Fibroblast of lung (primary cell): ENCODE measurements around the gene PCBP3.

Source experiments
- EZH2 ChIP-seq: IDR thresholded peaks from 2 replicates; pipeline ENCODE4 v1.5.1; 2012; ENCODE audit warnings: low read length, control low read depth, mild to moderate bottlenecking; ENCODE audit errors: missing control alignments
- TF ChIP-seq, protein P1 (sequence below), 2 donors: IDR thresholded peaks in 1 of 2; conservative IDR thresholded peaks in 1 of 2; 1 replicate in 1 of 2; 2 replicates in 1 of 2; pipeline ENCODE4 v1.5.1; 2011 to 2012; ENCODE audit warnings: low read length in 2 of 2, control low read depth in 1 of 2, inconsistent platforms in 1 of 2, low read depth in 1 of 2, mild to moderate bottlenecking in 1 of 2

DNA sequence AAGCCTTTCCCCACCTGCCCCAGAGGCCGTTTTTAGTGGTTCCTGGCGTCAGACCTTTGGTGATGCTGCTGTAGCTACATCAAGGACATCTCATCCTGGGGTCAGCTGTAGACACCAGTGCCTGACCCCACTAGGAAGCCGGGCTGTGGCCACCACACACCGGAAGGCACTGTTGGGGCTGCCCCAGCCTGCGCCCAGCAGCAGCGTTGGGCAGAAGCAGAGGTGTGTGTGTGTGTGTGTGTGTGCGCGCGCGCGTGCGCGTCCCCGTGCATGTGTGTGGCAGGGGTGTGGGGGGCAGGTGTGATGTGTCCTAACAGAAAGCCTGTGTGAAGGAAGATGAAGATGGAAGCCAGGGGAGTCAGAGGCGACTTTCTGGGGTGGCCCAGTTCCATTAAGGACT lies 276.1 kb downstream of the PCBP3 start:
- TF ChIP-seq, protein P1, sequence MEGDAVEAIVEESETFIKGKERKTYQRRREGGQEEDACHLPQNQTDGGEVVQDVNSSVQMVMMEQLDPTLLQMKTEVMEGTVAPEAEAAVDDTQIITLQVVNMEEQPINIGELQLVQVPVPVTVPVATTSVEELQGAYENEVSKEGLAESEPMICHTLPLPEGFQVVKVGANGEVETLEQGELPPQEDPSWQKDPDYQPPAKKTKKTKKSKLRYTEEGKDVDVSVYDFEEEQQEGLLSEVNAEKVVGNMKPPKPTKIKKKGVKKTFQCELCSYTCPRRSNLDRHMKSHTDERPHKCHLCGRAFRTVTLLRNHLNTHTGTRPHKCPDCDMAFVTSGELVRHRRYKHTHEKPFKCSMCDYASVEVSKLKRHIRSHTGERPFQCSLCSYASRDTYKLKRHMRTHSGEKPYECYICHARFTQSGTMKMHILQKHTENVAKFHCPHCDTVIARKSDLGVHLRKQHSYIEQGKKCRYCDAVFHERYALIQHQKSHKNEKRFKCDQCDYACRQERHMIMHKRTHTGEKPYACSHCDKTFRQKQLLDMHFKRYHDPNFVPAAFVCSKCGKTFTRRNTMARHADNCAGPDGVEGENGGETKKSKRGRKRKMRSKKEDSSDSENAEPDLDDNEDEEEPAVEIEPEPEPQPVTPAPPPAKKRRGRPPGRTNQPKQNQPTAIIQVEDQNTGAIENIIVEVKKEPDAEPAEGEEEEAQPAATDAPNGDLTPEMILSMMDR (conservative IDR thresholded peaks at IDR 0.05 in 1 of 2, IDR thresholded peaks at IDR 0.05 in 1 of 2; ENCODE audit: low read depth in 1 of 2, low read length in 2 of 2): no peak
- TF ChIP-seq EZH2: no peak
